WTC11 (cell line): ENCODE results near the gene CAAP1. TPM values are rescaled to one million over a fixed set of nuclear protein-coding genes. Genes with fewer than 3 reads are reported as not detected.

Experiments
- ATAC-seq: fragments of 200-7000 bp; cut with Tn5 transposase; 2 replicates; pipeline ENCODE4 v1.10.0; 2021; ENCODE audit warnings: mild to moderate bottlenecking, moderate library complexity
- CTCF ChIA-PET: fragments of 300-600 bp; sonication (Branson Sonifier 250); formaldehyde crosslinking; loops from one replicate; lab custom pipeline; 2021; ENCODE audit warnings: antibody characterized with exemption; lab: Charles Lee
- POLR2A ChIA-PET: fragments of 350-600 bp; sonication (Branson Sonifier 250); formaldehyde crosslinking; loops from one replicate; lab custom pipeline; 2021; ENCODE audit warnings: antibody characterized with exemption; lab: Charles Lee
- DNase-seq: peaks from one replicate; pipeline ENCODE4 v3.0.0; 2021; ENCODE audit warnings: low spot score
- H3K27ac Mint-ChIP-seq: 2 replicates; pipeline ENCODE4 v1.8.0; 2021; ENCODE audit warnings: mixed read lengths
- H3K27me3 Mint-ChIP-seq: 2 replicates; pipeline ENCODE4 v1.8.0; 2021; ENCODE audit warnings: low read depth, mild to moderate bottlenecking, moderate library complexity, mixed read lengths
- H3K36me3 Mint-ChIP-seq: 2 replicates; pipeline ENCODE4 v1.8.0; 2021; ENCODE audit warnings: mixed read lengths
- H3K4me1 Mint-ChIP-seq: 2 replicates; pipeline ENCODE4 v1.8.0; 2022; ENCODE audit warnings: mixed read lengths
- H3K4me3 Mint-ChIP-seq: 2 replicates; pipeline ENCODE4 v1.8.0; 2021; ENCODE audit warnings: mild to moderate bottlenecking, moderate library complexity, mixed read lengths
- H3K9me3 Mint-ChIP-seq: 2 replicates; pipeline ENCODE4 v1.8.0; 2021; ENCODE audit warnings: mixed read lengths
- ATF1 ChIP-seq: sonication (generic); formaldehyde crosslinking; IDR thresholded peaks from 2 replicates; pipeline ENCODE4 v1.8.1; 2023; ENCODE audit warnings: mild to moderate bottlenecking, moderate library complexity, missing genetic modification reagents
- CREM ChIP-seq: sonication (generic); formaldehyde crosslinking; IDR thresholded peaks from 2 replicates; pipeline ENCODE4 v1.8.1; 2022; ENCODE audit warnings: mild to moderate bottlenecking, missing genetic modification reagents, moderate library complexity
- ELF4 ChIP-seq: sonication (generic); formaldehyde crosslinking; IDR thresholded peaks from 2 replicates; pipeline ENCODE4 v1.8.1; 2022; ENCODE audit warnings: low read depth, mild to moderate bottlenecking, moderate library complexity, missing genetic modification reagents
- FOXP1 ChIP-seq: sonication (generic); formaldehyde crosslinking; IDR thresholded peaks from 2 replicates; pipeline ENCODE4 v1.8.0; 2022; ENCODE audit warnings: missing genetic modification reagents, mild to moderate bottlenecking, moderate library complexity, borderline replicate concordance
- GRHL2 ChIP-seq: fragments of 250-450 bp; sonication (Bioruptor Pico); IDR thresholded peaks from 2 replicates; pipeline ENCODE4 v1.8.0; 2022; ENCODE audit warnings: mild to moderate bottlenecking, moderate library complexity; ENCODE audit not compliant: insufficient replicate concordance, severe bottlenecking
- JAZF1 ChIP-seq: fragments of 250-450 bp; sonication (Bioruptor Pico); IDR thresholded peaks from 2 replicates; pipeline ENCODE4 v1.9.0; 2021; ENCODE audit warnings: moderate library complexity, mild to moderate bottlenecking, inconsistent platforms
- NFATC4 ChIP-seq: fragments of 250-450 bp; sonication (Bioruptor Pico); IDR thresholded peaks from 2 replicates; pipeline ENCODE4 v1.9.0; 2021; ENCODE audit warnings: mild to moderate bottlenecking
- OVOL2 ChIP-seq: fragments of 250-450 bp; sonication (Bioruptor Pico); IDR thresholded peaks from 2 replicates; pipeline ENCODE4 v1.9.0; 2021; ENCODE audit warnings: mild to moderate bottlenecking, borderline replicate concordance
- SMAD4 ChIP-seq: sonication (generic); formaldehyde crosslinking; IDR thresholded peaks from 2 replicates; pipeline ENCODE4 v1.8.0; 2022; ENCODE audit warnings: mild to moderate bottlenecking, missing genetic modification reagents
- SP1 ChIP-seq: sonication (generic); formaldehyde crosslinking; conservative IDR thresholded peaks from 2 replicates; pipeline ENCODE4 v1.8.1; 2022; ENCODE audit warnings: missing genetic modification reagents
- ZNF121 ChIP-seq: sonication (generic); formaldehyde crosslinking; IDR thresholded peaks from 2 replicates; pipeline ENCODE4 v1.8.0; 2023; ENCODE audit warnings: missing genetic modification reagents
- total RNA-seq: library from RNA; stranded (reverse); gene quantifications from 3 replicates; pipeline ENCODE4 v1.2.3, GENCODE V29; 2021
- TF ChIP-seq, protein P1 (sequence below): sonication (generic); formaldehyde crosslinking; IDR thresholded peaks from 2 replicates; pipeline ENCODE4 v1.8.1; 2023; ENCODE audit warnings: mild to moderate bottlenecking, missing genetic modification reagents, moderate library complexity
- TF ChIP-seq, protein P2 (sequence below): fragments of 250-450 bp; sonication (Bioruptor Pico); IDR thresholded peaks from 2 replicates; pipeline ENCODE4 v2.1.2; 2022; ENCODE audit warnings: mild to moderate bottlenecking, moderate library complexity
- TF ChIP-seq, protein P3 (sequence below): sonication (generic); formaldehyde crosslinking; IDR thresholded peaks from 2 replicates; pipeline ENCODE4 v1.8.1; 2023; ENCODE audit warnings: mild to moderate bottlenecking, moderate library complexity, missing genetic modification reagents
- TF ChIP-seq, protein P4 (sequence below): fragments of 250-450 bp; sonication (Bioruptor Pico); IDR thresholded peaks from 2 replicates; pipeline ENCODE4 v1.9.0; 2021; ENCODE audit warnings: mild to moderate bottlenecking, borderline replicate concordance
- TF ChIP-seq, protein P5 (sequence below): fragments of 250-450 bp; sonication (Bioruptor Pico); IDR thresholded peaks from 2 replicates; pipeline ENCODE4 v1.8.0; 2021; ENCODE audit warnings: mild to moderate bottlenecking
- TF ChIP-seq, protein P6 (sequence below): fragments of 250-450 bp; sonication (Bioruptor Pico); IDR thresholded peaks from 2 replicates; pipeline ENCODE4 v1.9.0; 2021; ENCODE audit warnings: moderate library complexity, mild to moderate bottlenecking, inconsistent platforms, borderline replicate concordance

The CAAP1 gene
- total RNA-seq, 1 experiment from 2014 or later: 45.4 TPM

DNA sequence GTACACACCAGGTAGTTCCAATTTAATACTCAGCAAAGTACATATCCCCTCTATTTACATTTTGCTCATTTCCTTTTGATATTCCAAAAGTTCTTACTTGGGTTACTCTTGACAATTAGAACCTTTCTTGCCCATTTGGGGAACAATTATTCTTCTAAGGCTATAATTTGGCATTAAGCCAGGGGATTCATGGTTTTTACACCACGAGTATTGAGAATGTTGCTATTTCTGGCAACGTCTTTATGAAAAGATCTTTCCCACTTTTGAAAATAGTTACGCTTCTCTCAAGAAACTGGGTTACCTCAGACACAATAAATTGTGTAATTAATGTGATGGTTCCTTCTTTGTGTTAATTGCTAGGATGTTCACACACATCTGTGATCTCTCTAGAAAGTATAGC is 11.5 kb upstream of the CAAP1 start:
- DNase-seq (no peak), ATAC-seq (no peak)
- ChIA-PET POLR2A (no interaction called here), CTCF (no interaction called here)
- TF ChIP-seq SMAD4 (CRISPR knock-in tag): no peak
- TF ChIP-seq, protein P1, sequence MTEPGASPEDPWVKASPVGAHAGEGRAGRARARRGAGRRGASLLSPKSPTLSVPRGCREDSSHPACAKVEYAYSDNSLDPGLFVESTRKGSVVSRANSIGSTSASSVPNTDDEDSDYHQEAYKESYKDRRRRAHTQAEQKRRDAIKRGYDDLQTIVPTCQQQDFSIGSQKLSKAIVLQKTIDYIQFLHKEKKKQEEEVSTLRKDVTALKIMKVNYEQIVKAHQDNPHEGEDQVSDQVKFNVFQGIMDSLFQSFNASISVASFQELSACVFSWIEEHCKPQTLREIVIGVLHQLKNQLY (CRISPR knock-in tag): no peak
- TF ChIP-seq FOXP1 (CRISPR knock-in tag): no peak
- TF ChIP-seq OVOL2 (CRISPR knock-in tag): no peak
- no peak for TF ChIP-seq JAZF1 (CRISPR knock-in tag)
- TF ChIP-seq, protein P2, sequence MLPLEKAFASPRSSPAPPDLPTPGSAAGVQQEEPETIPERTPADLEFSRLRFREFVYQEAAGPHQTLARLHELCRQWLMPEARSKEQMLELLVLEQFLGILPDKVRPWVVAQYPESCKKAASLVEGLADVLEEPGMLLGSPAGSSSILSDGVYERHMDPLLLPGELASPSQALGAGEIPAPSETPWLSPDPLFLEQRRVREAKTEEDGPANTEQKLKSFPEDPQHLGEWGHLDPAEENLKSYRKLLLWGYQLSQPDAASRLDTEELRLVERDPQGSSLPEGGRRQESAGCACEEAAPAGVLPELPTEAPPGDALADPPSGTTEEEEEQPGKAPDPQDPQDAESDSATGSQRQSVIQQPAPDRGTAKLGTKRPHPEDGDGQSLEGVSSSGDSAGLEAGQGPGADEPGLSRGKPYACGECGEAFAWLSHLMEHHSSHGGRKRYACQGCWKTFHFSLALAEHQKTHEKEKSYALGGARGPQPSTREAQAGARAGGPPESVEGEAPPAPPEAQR (CRISPR knock-in tag): no peak
- no peak for TF ChIP-seq NFATC4
- TF ChIP-seq, protein P3, sequence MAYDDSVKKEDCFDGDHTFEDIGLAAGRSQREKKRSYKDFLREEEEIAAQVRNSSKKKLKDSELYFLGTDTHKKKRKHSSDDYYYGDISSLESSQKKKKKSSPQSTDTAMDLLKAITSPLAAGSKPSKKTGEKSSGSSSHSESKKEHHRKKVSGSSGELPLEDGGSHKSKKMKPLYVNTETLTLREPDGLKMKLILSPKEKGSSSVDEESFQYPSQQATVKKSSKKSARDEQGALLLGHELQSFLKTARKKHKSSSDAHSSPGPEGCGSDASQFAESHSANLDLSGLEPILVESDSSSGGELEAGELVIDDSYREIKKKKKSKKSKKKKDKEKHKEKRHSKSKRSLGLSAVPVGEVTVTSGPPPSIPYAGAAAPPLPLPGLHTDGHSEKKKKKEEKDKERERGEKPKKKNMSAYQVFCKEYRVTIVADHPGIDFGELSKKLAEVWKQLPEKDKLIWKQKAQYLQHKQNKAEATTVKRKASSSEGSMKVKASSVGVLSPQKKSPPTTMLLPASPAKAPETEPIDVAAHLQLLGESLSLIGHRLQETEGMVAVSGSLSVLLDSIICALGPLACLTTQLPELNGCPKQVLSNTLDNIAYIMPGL (CRISPR knock-in tag): no peak
- TF ChIP-seq ELF4 (CRISPR knock-in tag): no peak
- TF ChIP-seq ATF1: no peak
- TF ChIP-seq CREM (CRISPR knock-in tag): no peak
- TF ChIP-seq ZNF121: no peak
- no peak for TF ChIP-seq SP1 (CRISPR knock-in tag)
- TF ChIP-seq, protein P4, sequence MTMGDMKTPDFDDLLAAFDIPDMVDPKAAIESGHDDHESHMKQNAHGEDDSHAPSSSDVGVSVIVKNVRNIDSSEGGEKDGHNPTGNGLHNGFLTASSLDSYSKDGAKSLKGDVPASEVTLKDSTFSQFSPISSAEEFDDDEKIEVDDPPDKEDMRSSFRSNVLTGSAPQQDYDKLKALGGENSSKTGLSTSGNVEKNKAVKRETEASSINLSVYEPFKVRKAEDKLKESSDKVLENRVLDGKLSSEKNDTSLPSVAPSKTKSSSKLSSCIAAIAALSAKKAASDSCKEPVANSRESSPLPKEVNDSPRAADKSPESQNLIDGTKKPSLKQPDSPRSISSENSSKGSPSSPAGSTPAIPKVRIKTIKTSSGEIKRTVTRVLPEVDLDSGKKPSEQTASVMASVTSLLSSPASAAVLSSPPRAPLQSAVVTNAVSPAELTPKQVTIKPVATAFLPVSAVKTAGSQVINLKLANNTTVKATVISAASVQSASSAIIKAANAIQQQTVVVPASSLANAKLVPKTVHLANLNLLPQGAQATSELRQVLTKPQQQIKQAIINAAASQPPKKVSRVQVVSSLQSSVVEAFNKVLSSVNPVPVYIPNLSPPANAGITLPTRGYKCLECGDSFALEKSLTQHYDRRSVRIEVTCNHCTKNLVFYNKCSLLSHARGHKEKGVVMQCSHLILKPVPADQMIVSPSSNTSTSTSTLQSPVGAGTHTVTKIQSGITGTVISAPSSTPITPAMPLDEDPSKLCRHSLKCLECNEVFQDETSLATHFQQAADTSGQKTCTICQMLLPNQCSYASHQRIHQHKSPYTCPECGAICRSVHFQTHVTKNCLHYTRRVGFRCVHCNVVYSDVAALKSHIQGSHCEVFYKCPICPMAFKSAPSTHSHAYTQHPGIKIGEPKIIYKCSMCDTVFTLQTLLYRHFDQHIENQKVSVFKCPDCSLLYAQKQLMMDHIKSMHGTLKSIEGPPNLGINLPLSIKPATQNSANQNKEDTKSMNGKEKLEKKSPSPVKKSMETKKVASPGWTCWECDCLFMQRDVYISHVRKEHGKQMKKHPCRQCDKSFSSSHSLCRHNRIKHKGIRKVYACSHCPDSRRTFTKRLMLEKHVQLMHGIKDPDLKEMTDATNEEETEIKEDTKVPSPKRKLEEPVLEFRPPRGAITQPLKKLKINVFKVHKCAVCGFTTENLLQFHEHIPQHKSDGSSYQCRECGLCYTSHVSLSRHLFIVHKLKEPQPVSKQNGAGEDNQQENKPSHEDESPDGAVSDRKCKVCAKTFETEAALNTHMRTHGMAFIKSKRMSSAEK (CRISPR knock-in tag): no peak
- TF ChIP-seq, protein P5, sequence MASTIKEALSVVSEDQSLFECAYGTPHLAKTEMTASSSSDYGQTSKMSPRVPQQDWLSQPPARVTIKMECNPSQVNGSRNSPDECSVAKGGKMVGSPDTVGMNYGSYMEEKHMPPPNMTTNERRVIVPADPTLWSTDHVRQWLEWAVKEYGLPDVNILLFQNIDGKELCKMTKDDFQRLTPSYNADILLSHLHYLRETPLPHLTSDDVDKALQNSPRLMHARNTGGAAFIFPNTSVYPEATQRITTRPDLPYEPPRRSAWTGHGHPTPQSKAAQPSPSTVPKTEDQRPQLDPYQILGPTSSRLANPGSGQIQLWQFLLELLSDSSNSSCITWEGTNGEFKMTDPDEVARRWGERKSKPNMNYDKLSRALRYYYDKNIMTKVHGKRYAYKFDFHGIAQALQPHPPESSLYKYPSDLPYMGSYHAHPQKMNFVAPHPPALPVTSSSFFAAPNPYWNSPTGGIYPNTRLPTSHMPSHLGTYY (CRISPR knock-in tag): no peak
- TF ChIP-seq, protein P6, sequence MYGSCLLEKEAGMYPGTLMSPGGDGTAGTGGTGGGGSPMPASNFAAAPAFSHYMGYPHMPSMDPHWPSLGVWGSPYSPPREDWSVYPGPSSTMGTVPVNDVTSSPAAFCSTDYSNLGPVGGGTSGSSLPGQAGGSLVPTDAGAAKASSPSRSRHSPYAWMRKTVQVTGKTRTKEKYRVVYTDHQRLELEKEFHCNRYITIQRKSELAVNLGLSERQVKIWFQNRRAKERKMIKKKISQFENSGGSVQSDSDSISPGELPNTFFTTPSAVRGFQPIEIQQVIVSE (CRISPR knock-in tag): no peak
- TF ChIP-seq GRHL2 (CRISPR knock-in tag): no peak
- Mint-ChIP-seq H3K9me3 (peaks cover 3% of the 10 kb centered on the region; the same call in 1 of the 2 replicates), H3K27ac (no peak overlapping the region), H3K4me1 (no peaks in the 10 kb centered on the region), H3K36me3 (peaks cover 40% of the 10 kb centered on the region), H3K4me3 (no peak overlapping the region), H3K27me3 (no peaks in the 10 kb centered on the region)
